ELF-1 (cell line): ENCODE data around the gene RNF130.

Experiments
- DNase-seq: peaks from one replicate; pipeline ENCODE4 v3.0.0-alpha.2; 2016; ENCODE audit warnings: low read depth, low spot score

Gene RNF130, protein sequence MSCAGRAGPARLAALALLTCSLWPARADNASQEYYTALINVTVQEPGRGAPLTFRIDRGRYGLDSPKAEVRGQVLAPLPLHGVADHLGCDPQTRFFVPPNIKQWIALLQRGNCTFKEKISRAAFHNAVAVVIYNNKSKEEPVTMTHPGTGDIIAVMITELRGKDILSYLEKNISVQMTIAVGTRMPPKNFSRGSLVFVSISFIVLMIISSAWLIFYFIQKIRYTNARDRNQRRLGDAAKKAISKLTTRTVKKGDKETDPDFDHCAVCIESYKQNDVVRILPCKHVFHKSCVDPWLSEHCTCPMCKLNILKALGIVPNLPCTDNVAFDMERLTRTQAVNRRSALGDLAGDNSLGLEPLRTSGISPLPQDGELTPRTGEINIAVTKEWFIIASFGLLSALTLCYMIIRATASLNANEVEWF

DNA sequence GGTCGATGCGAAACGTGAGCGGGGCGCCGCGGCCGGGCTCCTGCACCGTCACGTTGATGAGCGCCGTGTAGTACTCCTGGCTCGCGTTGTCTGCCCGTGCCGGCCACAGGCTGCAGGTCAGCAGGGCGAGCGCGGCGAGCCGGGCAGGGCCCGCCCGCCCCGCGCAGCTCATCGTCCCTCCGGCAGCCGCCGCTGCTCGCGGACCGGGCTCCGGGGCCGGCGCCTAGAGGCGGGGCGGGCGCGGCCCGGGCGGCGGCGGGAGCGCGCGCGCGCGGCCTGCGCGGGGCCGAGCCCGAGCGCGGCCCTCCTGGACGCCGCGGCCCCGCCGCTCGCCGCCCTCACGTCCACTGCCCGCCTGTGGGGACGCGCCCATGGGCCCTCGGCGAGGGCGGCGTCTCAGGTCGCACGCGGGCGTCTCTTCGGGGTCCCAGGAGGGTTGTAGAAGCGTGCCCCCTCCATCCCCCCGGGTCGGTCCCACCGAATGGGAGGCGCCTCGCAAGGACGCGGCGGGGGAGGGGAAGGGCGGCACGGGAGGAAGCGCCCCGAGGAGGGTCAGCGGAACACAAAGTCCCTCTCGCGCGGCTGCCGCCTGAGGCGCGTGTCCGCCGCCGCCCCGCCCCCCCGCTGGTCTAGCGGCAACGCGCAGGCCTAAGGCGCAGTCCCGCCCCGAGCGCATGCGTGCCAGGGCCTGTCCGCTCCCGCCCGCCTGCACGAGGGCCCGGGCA lies at the start of gene RNF130:
TSS of gene RNF130 (minus strand) at position 229 of the 725 bp plus-strand sequence. CDS start at position 172, 57 bp downstream.
- DNase-seq, result peak; percentile 94

- no peak for DNase-seq
Observed at GRCh38 chr5:180120237-180121101, 48.9 kb upstream of the RNF130 start.

DNA sequence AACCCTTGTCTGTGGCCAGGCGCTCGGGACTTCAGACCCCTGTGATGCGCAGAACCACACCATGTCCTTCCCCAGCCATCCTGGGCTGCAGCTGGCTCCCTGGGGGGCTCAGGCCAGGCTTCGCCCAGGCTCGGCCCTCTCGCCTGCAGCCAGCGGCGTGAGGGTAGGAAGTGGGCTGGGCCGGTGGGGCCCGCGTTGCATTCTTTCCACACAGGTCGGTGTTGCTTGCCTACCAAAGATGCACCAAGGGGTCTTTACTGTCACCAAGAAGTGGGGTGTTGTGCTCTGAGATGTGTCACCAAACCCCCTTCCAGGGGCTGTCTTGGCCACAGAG lies 48.3 kb upstream of the RNF130 start:
- no peak for DNase-seq

DNA sequence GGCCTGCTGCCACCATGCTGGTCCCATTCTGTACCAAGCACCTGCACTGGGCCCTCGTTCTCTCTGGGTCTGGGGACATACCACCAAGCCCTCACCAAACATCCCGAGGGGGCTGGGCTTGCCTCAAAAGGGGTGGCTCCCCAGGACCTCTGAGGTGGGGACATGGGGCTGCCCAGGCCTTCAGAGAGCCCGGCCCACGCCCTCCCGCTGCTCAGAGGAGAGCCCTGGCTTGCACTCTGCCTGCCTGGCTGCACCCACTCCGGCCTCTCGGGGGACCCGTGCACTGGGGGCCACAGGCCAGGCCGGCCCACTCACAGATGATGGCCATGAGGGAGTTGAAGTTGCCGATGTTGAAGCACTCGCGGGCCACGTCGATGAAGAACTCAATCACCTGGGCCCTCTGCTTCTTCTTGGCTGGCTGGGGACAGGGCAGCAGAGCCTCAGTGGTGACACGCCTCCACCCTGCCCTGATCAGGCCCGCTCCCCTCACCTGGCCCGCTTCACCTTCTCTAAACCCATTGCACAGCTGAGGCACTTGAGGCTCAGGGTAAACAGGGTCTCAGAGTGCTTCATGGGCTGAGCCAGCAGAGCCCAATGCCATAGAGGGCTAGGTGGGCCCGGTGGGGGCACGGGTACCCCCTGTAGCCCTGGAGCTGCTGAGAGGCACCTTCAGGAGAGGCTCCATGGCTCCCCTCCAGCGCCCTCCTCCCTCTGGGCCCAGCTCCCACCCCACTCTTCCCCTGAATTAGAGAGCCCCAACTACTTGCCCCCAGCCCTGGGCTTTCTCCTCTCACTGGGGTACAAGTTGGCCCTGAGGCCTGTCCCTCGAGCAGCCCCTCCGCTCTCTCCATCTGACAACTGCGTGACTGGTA lies 47.7 kb upstream of the RNF130 start:
- DNase-seq, result no peak

- DNase-seq, result no peak
Observed at GRCh38 chr5:180118391-180118791, 46.8 kb upstream of the RNF130 start.

DNA sequence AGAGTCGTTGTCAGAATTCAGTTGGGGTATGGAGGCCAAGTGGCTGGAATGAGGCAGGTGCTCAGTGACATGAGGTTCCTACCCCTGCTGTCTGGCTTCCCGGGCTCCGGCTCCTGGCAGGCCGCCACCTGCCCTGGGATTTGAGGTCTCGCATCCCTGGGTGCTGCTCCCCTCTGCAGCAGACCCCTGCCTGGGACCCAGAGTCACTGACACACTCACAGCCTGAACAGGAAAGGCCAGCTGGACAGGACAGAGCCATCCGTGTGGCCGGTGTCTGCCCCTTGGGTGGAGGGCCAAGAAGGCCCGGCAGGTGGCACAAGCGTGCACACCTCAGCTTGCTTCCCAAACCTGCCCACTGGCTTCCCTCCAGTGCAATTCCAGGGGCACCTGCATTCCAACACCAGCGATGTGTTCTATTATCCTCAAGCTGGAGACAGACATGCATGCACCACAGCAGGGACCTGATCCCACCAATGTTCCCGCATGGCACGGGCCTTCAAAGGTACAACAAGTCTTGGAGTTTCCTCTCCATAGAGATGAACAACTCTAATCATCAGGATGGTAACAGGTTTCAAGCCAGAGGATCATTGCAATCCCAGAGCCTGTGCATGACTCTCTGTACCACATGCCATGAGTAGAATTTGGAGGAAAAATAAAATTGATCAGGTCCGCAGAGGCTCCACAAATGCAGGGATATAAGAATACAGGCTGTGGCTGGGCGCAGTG lies 45.6 kb upstream of the RNF130 start:
- DNase-seq, result peak; percentile 58

- DNase-seq, result no peak
Observed at GRCh38 chr5:180116077-180116999, 44.8 kb upstream of the RNF130 start.

- no peak for DNase-seq
Observed at GRCh38 chr5:180115326-180116076, 43.9 kb upstream of the RNF130 start.

- DNase-seq, result no peak
Observed at GRCh38 chr5:180114304-180115003, 42.9 kb upstream of the RNF130 start.

GRCh38 chr5:180113660-180114303 lies 42.2 kb upstream of the RNF130 start:
- no peak for DNase-seq

DNA sequence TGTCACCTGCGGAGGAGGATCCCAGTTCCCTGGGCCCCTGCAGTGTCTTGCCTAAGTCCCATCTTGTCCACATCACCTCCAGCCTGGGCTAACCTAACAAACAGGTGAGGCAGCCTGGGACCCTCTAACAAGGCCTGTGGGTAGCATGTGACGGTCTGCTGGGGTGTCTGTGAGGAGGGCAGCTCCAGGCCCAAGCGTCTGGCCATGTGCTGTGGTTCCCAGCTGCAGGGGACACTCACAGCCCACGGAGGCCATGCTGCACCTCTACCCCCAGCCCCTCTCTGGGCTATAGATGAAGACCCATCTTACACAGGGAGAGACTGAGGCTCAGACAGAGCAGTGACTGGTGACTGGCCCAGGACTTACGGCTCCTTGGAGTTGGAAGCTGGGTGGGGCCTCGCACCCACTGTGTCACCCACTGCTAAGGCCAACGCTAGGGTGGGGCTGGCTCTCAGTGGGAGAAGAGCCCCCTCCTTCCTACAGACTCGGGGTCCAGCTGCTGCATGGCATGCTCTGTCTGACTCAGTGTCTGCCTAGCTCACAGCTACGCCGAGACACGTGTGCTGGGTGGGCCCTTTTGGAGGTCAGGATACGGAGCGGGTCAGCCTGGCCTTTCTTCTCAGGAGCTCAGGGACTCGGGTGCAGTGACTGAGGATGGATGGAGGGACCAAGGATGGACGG lies 40.8 kb upstream of the RNF130 start:
- DNase-seq, result no peak

GRCh38 chr5:180111273-180112002 lies 39.9 kb upstream of the RNF130 start:
- DNase-seq, result no peak

DNA sequence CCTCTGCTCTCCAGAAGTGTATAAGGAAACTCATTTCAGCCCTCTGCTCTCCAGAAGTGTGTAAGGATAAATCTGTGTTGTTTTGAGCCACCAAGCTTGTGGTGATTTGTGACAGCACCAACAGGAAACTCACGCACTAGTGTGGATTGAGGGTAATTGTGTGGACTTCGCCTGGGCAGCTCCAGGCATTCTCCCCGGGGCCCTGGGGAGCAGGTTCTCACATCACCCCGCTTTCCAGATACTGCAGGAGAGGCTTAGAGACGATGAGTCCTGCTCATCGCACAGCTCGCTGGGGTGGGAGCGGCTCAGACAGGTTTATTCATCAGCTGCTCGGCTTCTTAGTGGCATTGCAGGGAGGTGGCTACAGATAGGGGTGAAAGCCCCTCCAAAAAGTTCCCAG lies 38.4 kb upstream of the RNF130 start:
- no peak for DNase-seq

DNA sequence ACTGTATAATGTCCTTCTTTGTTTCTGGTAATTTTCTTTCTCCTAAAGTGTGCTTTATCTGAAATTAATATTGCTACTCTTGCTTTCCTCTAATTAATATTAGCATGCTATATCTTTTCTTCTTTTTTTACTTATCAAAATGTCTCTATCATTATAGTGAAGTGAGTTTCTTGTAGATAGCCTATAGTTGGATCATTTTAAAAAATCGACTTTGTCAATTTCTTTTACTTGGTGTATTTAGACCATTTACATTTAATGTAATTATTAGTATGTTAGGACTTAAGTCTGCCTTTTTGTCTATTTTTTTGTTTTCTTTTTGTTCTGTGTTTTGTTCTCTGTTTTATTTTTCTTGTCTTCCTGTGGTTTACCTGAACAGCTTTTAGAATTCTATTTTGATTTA lies 35.4 kb upstream of the RNF130 start:
- no peak for DNase-seq

DNA sequence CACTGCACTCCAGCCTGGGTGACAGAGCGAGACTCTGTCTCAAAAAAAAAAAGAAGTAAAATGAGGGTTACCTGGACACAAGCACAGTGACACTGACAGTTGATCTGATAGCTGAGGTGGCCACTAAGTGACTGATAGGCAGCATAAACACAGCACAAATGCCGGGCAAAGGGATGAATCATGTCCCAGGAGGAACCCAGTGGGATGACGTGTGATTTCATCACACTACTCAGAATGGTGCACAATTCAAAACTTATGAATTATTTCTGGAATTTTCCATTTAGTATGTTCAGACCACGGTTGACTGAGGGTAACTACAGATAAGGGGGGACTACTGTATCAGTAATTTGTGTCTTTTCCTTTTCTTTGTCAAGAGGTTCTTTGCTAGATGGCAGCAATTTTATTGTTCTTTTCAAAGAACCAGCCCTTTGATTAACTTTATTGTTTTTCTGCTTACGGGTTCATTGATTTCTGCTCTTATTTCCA lies 34.3 kb upstream of the RNF130 start:
- DNase-seq, result no peak

- no peak for DNase-seq
Observed at GRCh38 chr5:180104168-180104530, 32.6 kb upstream of the RNF130 start.
